WTC11 (cell line): ENCODE data around the gene LAMA2.

Experiments
- AR ChIP-seq: fragments of 250-450 bp; sonication (Bioruptor Pico); IDR thresholded peaks from 2 replicates; pipeline ENCODE4 v1.9.0; 2021; ENCODE audit warnings: mild to moderate bottlenecking
- CREB1 ChIP-seq: sonication (generic); formaldehyde crosslinking; IDR thresholded peaks from 2 replicates; pipeline ENCODE4 v1.8.0; 2023; ENCODE audit warnings: mild to moderate bottlenecking, missing genetic modification reagents
- CTCF ChIP-seq: fragments of 200-600 bp; IDR thresholded peaks from 2 replicates; pipeline ENCODE4 v1.8.0; 2022; ENCODE audit warnings: antibody characterized with exemption
- ESRRA ChIP-seq: sonication (generic); formaldehyde crosslinking; IDR thresholded peaks from 2 replicates; pipeline ENCODE4 v1.8.1; 2022; ENCODE audit warnings: mild to moderate bottlenecking, missing genetic modification reagents, borderline replicate concordance
- MAX ChIP-seq: sonication (generic); formaldehyde crosslinking; IDR thresholded peaks from 2 replicates; pipeline ENCODE4 v1.8.0; 2022; ENCODE audit warnings: mild to moderate bottlenecking, missing genetic modification reagents
- SP1 ChIP-seq: sonication (generic); formaldehyde crosslinking; conservative IDR thresholded peaks from 2 replicates; pipeline ENCODE4 v1.8.1; 2022; ENCODE audit warnings: missing genetic modification reagents
- STAT6 ChIP-seq: sonication (generic); formaldehyde crosslinking; conservative IDR thresholded peaks from 2 replicates; pipeline ENCODE4 v1.8.1; 2023; ENCODE audit warnings: mild to moderate bottlenecking, low read depth, missing genetic modification reagents, moderate library complexity
- TCF7 ChIP-seq: sonication (generic); formaldehyde crosslinking; IDR thresholded peaks from 2 replicates; pipeline ENCODE4 v1.8.0; 2022; ENCODE audit warnings: mild to moderate bottlenecking, low read depth, missing genetic modification reagents, moderate library complexity
- TEAD4 ChIP-seq: sonication (generic); formaldehyde crosslinking; IDR thresholded peaks from 2 replicates; pipeline ENCODE4 v1.8.0; 2022; ENCODE audit warnings: mild to moderate bottlenecking, missing genetic modification reagents
- ZNF263 ChIP-seq: sonication (generic); formaldehyde crosslinking; IDR thresholded peaks from 2 replicates; pipeline ENCODE4 v1.8.1; 2022; ENCODE audit warnings: low read depth, mild to moderate bottlenecking, moderate library complexity, missing genetic modification reagents

GRCh38 chr6:129382916-129383315, 500.0 kb downstream of the LAMA2 start:
- TF ChIP-seq MAX (CRISPR knock-in tag) (no peak), CTCF (no peak), CREB1 (CRISPR knock-in tag) (no peak), SP1 (no peak), TCF7 (no peak), ESRRA (CRISPR knock-in tag) (no peak), AR (CRISPR knock-in tag) (no peak), STAT6 (CRISPR knock-in tag) (no peak), ZNF263 (CRISPR knock-in tag) (no peak), TEAD4 (CRISPR knock-in tag) (no peak)
